ENCODE data around the gene SPTBN2.

SPTBN2 gene

GRCh38 chr11:66728693-66729385 is at the start of gene SPTBN2:
Gene SPTBN2 (minus strand): TSS chr11:66729216. CDS start chr11:66721240, 7,976 bp downstream.
- CTCF ChIA-PET = interaction anchor here (0.5 to 0.7 kb wide), 2 partner anchors 51 to 1063 kb away, joined by 3 read pairs; partner anchors contain the start of gene RBM4B
- TF ChIP-seq CTCF (conservative IDR thresholded peaks at IDR 0.05; ENCODE audit: low read depth) = no peak
- no peak for DNase-seq (ENCODE audit: low spot score)
- POLR2A ChIA-PET (ENCODE audit: low non-redundant PET) = no interaction called here
- H3K27ac ChIP-seq = peak within 1 kb of the TSS; percentile 74

GRCh38 chr11:66768818-66769217 is 39.8 kb upstream of the SPTBN2 start:
- POLR2A ChIA-PET (ENCODE audit: low non-redundant PET) = no interaction called here
- CTCF ChIA-PET = interaction anchor here (0.7 kb wide), 1 partner anchor 52 kb away, joined by 3 read pairs; no protein-coding TSS in a partner anchor
- H3K27ac ChIP-seq = no peak overlapping the region
- TF ChIP-seq CTCF (conservative IDR thresholded peaks at IDR 0.05; ENCODE audit: low read depth) = no peak
- no peak for DNase-seq (ENCODE audit: low spot score)

GRCh38 chr11:66768088-66768521 is 39.1 kb upstream of the SPTBN2 start:
- peak; percentile 80 for DNase-seq (ENCODE audit: low spot score)
- TF ChIP-seq CTCF (conservative IDR thresholded peaks at IDR 0.05; ENCODE audit: low read depth) = no peak
- H3K27ac ChIP-seq = peak overlapping the region; percentile 81
- POLR2A ChIA-PET (ENCODE audit: low non-redundant PET) = no interaction called here
- CTCF ChIA-PET = interaction anchor here (0.7 to 1.0 kb wide), 2 partner anchors 20 to 1370 kb away, joined by 3 read pairs; no protein-coding TSS in a partner anchor

- POLR2A ChIA-PET (ENCODE audit: low non-redundant PET) = no interaction called here
- DNase-seq (ENCODE audit: low spot score) = no peak
- peak overlapping the region; percentile 81 for H3K27ac ChIP-seq
- TF ChIP-seq CTCF (conservative IDR thresholded peaks at IDR 0.05; ENCODE audit: low read depth) = no peak
- CTCF ChIA-PET = interaction anchor here (0.5 to 1.0 kb wide), 3 partner anchors 13 to 310 kb away, joined by 3 to 4 read pairs (median 3); no protein-coding TSS in a partner anchor
Measured at GRCh38 chr11:66767666-66768065, 38.6 kb upstream of the SPTBN2 start.

- POLR2A ChIA-PET (ENCODE audit: low non-redundant PET) = no interaction called here
- DNase-seq (ENCODE audit: low spot score) = no peak
- H3K27ac ChIP-seq = no peak overlapping the region
- CTCF ChIA-PET = interaction anchor here (0.6 to 0.7 kb wide), 2 partner anchors 36 to 309 kb away, joined by 4 to 8 read pairs; no protein-coding TSS in a partner anchor
- TF ChIP-seq CTCF (conservative IDR thresholded peaks at IDR 0.05; ENCODE audit: low read depth) = no peak
Measured at GRCh38 chr11:66766681-66767080, 37.7 kb upstream of the SPTBN2 start.

GRCh38 chr11:66762088-66762487 is 33.1 kb upstream of the SPTBN2 start:
- POLR2A ChIA-PET (ENCODE audit: low non-redundant PET) = no interaction called here
- CTCF ChIA-PET = no interaction called here
- no peak for TF ChIP-seq CTCF (conservative IDR thresholded peaks at IDR 0.05; ENCODE audit: low read depth)
- H3K27ac ChIP-seq = no peak overlapping the region
- no peak for DNase-seq (ENCODE audit: low spot score)
